Right hindlimb (tissue), 1 donor: Measurements from ENCODE around the gene TIGD3.

Experiments
- DNase-seq: peaks from one replicate; pipeline ENCODE4 v3.0.0-alpha.2; 2018

TIGD3 gene, protein sequence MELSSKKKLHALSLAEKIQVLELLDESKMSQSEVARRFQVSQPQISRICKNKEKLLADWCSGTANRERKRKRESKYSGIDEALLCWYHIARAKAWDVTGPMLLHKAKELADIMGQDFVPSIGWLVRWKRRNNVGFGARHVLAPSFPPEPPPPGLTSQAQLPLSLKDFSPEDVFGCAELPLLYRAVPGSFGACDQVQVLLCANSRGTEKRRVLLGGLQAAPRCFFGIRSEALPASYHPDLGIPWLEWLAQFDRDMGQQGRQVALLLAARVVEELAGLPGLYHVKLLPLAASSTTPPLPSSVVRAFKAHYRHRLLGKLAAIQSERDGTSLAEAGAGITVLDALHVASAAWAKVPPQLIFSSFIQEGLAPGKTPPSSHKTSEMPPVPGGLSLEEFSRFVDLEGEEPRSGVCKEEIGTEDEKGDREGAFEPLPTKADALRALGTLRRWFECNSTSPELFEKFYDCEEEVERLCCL

DNA sequence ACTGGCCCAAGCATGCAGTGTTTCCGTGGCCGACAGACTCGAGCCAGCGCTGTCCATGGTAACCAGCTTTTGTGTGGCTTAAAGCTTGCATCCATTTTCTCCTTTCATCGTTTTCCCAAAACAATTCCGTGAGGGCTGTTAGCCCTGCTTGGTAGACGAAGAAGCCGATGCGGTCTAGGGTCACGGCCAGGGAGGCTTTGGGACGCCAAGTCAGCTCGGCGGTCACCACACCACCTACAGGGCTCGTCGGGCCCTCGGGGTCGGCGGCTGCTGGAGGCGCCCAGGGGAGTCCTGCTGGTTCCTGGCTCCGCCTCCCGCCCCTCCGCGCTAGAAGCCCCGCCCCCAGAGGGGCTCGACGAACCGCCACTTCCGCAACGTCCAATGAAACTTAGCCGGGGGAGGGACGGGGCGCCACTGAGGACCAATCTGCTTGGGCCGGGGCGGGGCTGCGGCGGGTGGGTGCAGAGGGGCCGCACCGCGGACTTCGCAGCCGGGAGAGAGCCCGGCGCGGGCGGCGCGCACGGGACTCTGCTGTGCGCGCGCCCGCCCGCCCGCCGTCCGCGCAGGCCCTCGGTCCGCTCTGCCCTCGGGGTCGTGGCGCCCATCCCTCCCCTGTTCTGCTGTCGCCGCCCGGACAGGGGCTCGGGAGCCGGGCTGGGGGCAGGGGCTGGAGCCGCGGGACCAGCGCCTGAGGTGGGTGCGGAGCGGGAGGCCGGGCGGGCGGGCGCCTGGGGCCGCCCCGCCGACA, at the start of gene TIGD3:
Gene TIGD3 (plus strand): TSS at position 487 of the 748 bp plus-strand sequence. CDS start 1,058 bp downstream, outside the sequence.
- DNase-seq = peak; percentile 99

- peak; percentile 71 for DNase-seq
These were observed 48.9 kb upstream of the TIGD3 start for GRCh38 chr11:65305501-65306268.

- DNase-seq = no peak
These were observed 47.0 kb upstream of the TIGD3 start for GRCh38 chr11:65307298-65308229.

DNA sequence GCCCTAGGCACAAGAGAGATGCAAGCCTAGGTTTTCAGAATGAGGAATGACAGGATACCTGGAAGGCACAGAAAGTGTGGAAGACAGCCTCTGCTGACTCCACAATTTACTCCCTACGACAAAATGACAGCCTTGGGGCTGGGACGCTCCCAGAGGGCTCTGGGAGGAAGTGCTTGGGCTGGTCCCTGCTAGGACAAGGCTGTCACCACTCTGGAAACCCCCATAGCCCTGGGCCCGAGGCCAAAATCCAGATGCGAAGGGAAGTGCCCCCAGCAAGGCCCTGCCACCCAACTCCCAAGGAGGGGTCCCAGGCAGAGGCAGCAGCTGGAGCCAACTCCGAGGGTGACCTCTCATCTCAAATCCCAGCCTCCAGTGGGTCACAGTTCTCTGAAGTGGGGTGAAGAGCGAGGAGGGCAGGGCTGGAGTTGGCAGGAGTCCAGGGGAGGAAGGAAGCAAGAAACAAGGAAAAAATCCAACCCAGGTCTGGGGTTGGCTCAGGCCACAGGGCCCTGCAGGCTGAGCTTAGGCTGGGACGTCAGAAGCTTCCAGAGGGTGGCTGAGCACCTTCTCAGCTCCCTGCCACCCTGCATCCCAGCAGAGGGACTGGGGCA, 46.2 kb upstream of the TIGD3 start:
- DNase-seq = no peak

DNA sequence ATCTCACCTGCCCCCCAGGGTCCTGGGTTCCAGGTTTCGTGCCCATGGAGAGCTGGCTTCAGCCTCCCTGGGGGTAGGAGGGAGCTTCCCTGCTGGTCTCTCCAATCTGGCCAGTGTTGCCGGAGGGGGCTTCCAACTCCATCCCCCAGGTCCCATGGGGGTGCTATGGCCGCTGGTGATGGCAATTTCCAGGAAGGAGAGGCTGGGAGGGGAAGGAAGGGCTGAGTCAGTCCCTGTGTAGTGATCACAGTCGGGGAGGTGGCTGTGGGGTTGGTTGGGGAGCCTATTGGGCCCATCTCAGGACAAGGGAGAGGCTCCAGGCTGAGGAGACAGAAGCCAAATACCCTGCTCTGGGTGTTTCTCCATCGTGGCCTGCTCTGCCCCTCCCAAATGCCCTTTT, 45.5 kb upstream of the TIGD3 start:
- no peak for DNase-seq

GRCh38 chr11:65310215-65310614, 44.3 kb upstream of the TIGD3 start:
- DNase-seq = no peak

- DNase-seq = no peak
These were observed 43.8 kb upstream of the TIGD3 start for GRCh38 chr11:65310736-65311135.

GRCh38 chr11:65311170-65311678, 43.3 kb upstream of the TIGD3 start:
- no peak for DNase-seq

- peak; percentile 93 for DNase-seq
These were observed 39.9 kb upstream of the TIGD3 start, which contains the start of gene CDC42EP2 for GRCh38 chr11:65314501-65315203. Gene CDC42EP2 (plus strand): TSS chr11:65314866. CDS start chr11:65320899, 6,033 bp downstream.

- DNase-seq = peak; percentile 89
These were observed 39.2 kb upstream of the TIGD3 start for GRCh38 chr11:65315204-65315865.

DNA sequence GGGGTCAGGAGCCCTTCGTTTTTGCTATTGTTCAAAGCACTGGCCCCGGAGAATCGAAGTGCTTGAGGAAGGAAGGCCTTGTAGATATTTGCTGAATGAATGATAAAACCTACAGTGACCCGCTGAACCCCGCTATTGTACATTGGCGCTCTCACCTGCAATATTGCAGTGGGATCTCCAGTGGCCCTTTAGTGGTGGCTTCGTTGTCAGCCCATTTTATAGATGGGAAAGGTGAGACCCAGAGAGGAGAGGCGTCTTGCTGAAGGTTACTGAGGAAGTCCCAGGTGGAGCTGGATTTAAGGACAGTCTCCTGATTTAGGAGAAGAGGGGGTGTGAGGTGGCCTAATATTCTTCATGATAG, 38.7 kb upstream of the TIGD3 start:
- no peak for DNase-seq

- peak; percentile 91 for DNase-seq
These were observed 38.1 kb upstream of the TIGD3 start for GRCh38 chr11:65316227-65317024.

- DNase-seq = peak; percentile 88
These were observed 37.3 kb upstream of the TIGD3 start for GRCh38 chr11:65317025-65317786.

- no peak for DNase-seq
These were observed 34.0 kb upstream of the TIGD3 start for GRCh38 chr11:65320386-65321075.

DNA sequence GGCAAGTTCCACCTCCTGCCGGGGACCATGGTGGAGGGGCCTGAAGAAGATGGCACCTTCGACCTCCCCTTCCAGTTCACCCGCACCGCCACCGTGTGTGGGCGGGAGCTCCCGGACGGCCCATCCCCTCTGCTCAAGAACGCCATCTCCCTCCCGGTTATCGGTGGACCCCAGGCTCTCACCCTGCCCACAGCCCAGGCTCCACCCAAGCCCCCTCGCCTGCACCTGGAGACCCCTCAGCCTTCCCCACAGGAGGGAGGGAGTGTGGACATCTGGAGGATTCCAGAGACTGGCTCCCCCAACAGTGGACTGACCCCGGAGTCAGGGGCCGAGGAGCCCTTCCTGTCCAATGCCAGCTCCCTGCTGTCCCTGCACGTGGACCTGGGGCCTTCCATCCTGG, 33.5 kb upstream of the TIGD3 start:
- no peak for DNase-seq

DNA sequence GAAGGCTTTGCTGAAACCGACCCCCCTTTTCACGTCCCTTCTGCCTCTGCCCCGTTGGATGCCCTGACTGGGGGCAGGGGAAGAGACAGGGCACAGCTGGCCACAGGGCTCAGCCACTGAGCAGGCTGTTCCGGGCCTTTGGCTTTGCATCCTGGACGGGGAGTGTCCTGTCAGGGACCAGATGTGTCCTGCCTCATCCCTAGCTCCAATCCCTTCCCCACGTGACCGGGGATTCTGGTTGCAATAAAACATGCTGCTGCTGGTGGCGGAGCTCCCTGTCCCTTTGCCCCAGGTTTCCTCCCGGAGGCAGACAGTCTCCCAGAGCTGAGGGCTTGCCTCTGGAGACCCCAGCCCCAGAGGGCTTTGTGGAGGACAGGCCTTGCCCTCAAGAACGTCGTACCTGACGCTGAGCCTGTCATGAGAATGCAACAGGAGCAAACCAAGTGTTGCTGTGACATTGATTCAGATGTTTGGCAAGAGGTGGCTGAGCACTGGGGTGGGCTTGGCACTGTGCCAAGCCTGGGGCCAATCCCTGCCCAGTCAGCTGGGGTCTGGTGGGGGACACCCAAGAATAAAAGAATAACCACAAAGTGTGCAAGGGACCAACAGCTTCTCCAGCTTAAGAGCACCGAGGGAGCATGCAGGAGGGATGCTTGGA, 32.6 kb upstream of the TIGD3 start:
- no peak for DNase-seq

GRCh38 chr11:65323813-65324212, 30.7 kb upstream of the TIGD3 start:
- no peak for DNase-seq
